Measurements from ENCODE around the gene SSBP4. TPM values are rescaled to one million over a fixed set of nuclear protein-coding genes. Genes with fewer than 3 reads are reported as not detected.
"Not testable (repeated sequence)": the region's sequence is repeated elsewhere in the genome, so short reads cannot be mapped to it uniquely, and the experiment has no call there.

The SSBP4 gene
- 272 and 351 TPM in 2 replicates for total RNA-seq (2014; rRNA removed; shearing (Covaris generic))

DNA sequence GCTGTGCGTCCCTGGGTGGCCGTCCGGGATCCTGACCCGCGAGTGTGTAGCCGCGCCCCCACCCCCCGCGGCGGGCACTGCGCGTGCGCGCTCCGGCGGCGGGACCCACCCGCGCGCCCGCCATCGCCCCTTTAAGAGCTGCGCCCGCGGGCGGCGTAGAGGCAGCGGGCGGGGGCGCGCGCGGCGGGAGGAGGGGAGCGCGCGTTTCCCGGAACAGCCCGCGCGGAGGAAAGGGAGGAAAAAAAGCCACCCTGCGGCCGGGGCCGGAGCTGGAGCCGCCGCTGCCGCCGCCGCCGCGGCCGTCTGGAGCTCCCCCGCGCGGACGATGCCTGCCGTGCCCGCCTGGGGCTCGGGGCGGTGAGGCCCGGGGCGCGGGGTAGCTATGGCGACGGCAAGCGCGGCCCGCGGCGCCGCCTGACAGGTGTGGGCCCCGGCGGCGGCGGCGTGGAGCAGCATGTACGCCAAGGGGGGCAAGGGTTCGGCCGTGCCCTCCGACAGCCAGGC is at the start of gene SSBP4:
SSBP4 (plus strand) TSS at position 204 of the 504 bp plus-strand sequence; CDS start at position 455, 251 bp downstream.
- peak; percentile 71 for DNase-seq (ENCODE audit: low spot score)
- in situ Hi-C loops (cut with HindIII; ENCODE audit: low sequenced_read_pairs) = no loop called here

DNA sequence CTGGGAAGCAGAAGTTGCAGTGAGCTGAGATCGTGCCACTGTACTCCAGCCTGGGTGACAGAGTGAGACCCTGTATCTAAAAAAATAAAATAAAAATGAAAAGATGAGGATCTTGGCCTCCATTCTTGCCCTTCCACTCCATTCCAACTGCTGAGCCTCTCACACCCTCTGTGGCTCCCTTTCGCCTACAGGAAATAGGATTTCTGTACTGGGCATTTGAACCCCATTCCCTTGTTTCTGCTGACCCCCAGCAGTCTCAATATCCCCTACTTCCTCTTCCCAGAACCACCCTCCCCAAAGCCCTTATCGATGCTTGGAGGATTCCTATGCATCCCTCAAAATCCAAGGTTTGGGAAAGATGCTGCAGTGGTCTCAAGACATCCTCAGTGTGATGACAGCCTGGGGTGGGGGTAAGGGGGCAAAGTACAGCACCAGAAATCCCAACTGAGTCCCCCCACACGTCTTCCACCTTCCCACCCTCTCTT is 45.7 kb upstream of the SSBP4 start:
- DNase-seq (ENCODE audit: low spot score) = no peak
- in situ Hi-C loops (cut with HindIII; ENCODE audit: low sequenced_read_pairs) = no loop called here

DNA sequence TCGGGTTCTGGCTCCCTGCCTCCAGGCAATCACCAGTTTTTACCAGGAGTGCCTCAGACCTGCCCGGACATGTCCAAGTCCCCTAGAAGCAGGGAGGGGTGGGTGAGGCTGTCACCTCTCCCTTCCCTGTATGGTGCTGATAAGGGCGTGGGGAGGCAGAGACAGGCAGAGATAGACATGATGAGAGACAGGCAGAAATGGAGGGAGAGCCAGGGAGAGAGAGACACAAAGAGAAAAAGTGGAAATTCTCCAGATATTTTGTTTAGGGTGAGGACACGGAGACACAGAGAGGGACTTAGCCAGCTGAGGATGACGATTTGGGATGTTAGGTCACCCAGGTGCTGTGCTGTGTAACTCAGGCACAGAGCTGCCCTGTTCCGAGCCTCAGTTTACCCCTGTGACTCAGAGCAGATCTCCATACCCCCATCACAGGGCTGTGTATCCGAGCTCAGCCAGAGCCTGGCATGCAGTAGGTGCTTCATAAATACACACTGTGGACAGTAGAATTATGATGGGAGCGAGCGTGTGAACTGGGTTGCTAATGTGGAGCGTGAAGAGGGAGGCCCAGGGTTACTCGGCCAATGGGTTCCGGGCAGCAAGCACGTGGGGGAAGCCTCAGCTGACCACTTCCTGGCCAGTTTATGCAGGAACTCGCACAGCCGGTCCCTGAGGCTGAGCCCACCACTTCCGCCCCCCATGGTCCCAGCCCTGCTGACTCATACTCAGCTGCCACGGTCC is 45.1 kb upstream of the SSBP4 start:
- DNase-seq (ENCODE audit: low spot score) = peak; percentile 72
- in situ Hi-C loops (cut with HindIII; ENCODE audit: low sequenced_read_pairs) = no loop called here

DNA sequence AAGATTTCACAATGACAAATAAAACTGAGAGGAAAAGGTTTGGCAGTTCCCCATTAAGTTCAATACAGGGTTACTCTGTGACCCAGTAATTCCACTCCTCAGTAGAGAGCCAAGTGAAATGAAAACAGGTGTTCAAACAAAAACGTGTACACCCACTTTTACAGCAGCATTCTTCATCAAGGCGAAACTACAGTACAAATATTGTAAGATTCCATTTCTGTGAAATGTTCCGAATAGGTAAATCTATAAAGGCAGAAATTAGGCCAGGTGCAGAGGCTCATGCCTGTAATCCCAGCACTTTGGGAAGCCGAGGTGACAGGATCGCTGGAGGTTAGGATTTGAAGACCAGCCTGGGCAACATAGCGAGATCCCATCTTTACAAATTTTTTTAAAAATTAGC is 42.2 kb upstream of the SSBP4 start:
- in situ Hi-C loops (cut with HindIII; ENCODE audit: low sequenced_read_pairs) = no loop called here
- no peak for DNase-seq (ENCODE audit: low spot score)

DNA sequence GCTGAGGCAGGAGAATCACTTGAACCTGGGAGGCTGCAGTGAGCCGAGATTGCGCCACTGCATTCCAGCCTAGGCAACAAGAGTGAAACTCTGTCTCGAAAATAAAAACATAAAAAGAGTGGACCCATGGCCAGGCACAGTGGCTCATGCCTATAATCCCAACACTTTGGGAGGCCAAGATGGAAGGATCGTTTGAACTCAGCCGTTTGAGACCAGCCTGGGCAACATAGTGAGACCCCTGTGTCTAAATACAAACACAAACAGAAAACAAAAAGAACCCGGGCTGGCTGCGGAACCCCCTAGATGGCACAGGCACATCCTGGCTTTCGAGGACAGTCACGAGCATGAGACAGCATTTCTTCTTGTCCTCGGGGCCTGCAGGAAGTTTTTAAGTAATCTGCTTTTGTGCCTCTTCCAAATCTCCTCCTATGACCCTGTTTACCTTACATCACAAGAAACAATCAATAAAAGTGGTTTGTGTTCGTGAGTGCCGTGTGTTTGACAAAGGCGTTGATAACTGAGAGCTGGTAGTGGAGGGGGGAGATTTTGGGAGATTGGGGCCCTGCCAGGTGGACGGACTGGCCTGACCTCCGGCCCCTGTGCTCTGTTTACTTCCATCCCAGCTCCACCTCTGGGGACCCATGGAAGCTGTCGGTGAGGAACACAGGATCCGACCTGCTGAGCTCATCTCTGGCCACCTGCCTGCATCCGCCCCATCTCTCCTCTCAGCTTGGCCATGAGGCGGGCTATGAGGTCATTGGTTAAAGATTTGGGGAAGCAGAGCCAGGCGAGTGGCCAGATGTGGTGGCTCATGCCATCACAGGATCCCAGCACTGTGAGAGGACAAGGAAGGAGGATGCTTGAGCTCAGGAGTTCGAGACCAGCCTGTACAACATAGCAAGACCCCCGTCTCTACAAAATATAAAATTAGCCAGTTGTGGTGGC is 39.1 kb upstream of the SSBP4 start:
- DNase-seq (ENCODE audit: low spot score) = no peak

DNA sequence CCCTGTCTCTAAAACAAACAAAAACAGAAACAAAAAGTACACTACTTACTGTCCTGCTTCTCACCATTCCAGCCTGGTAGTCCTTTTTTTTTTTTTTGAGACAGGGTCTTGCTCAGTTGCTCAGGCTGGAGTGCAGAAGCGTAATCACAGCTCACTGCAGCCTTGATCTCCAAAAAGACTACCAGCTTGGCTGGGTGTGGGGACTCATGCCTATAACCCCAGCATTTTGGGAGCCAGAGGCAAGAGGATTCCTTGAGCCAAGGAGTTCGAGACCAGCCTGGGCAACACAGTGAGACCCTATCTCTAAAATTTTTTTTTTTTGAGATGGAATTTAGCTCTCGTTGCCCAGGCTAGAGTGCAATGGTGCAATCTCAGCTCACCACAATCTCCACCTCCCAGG is 38.4 kb upstream of the SSBP4 start:
- DNase-seq (ENCODE audit: low spot score) = no peak
- in situ Hi-C loops (cut with HindIII; ENCODE audit: low sequenced_read_pairs) = no loop called here

More for the DNA sequence above, 39.1 kb upstream of the SSBP4 start:
- in situ Hi-C loops (cut with HindIII; ENCODE audit: low sequenced_read_pairs) = no loop called here

DNA sequence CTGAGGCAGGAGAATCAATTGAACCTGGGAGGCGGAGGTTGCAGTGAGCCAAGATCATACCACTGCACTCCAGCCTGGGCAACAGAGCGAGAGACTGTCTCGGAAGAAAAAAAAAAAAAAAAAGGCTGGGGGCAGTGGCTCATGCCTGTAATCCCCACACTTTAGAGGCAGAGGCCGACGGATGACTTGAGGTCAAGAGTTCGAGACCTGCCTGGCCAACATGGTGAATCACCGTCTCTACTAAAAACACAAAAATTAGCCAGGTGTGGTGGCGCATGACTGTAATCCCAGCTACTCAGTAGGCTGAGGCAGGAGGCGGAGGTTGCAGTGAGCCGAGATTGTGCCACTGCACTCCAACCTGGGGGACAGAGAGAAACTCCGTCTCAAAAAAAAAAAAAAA is 35.6 kb upstream of the SSBP4 start:
- DNase-seq (ENCODE audit: low spot score); in situ Hi-C loops (cut with HindIII; ENCODE audit: low sequenced_read_pairs): not testable (repeated sequence)

DNA sequence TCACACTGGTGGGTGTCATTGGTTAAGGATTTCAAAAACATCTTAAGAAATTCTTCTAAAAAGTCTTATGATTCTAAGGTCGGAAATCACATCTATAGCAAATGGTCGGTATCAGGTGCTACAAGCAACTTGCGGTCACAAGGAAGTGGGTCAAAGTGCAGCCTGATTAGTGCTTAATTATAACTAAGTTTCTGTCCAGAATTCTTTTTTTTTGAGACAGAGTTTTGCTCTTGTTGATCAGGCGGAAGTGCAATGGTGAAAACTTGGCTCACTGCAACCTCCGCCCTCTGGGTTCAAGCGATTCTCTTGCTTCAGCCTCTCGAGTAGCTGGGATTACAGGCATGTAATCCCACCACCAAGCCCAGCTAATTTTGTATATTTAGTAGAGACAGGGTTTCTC is 34.4 kb upstream of the SSBP4 start:
- in situ Hi-C loops (cut with HindIII; ENCODE audit: low sequenced_read_pairs) = no loop called here
- no peak for DNase-seq (ENCODE audit: low spot score)

DNA sequence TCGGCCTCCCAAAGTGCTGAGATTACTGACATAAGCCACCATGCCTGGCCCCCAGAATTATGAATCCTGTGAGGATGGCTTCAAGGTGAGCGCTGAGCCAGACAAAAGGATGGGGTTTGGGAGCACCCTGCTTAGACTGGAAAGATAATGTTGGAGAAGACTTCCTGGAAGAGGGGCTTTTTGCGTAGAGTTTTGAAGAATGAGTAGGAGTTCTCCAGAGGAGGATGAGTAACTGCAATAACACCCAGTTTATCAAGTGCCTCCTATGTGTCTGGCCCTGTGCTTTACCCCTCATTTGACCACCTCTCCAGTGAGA is 33.9 kb upstream of the SSBP4 start:
- in situ Hi-C loops (cut with HindIII; ENCODE audit: low sequenced_read_pairs) = no loop called here
- no peak for DNase-seq (ENCODE audit: low spot score)

DNA sequence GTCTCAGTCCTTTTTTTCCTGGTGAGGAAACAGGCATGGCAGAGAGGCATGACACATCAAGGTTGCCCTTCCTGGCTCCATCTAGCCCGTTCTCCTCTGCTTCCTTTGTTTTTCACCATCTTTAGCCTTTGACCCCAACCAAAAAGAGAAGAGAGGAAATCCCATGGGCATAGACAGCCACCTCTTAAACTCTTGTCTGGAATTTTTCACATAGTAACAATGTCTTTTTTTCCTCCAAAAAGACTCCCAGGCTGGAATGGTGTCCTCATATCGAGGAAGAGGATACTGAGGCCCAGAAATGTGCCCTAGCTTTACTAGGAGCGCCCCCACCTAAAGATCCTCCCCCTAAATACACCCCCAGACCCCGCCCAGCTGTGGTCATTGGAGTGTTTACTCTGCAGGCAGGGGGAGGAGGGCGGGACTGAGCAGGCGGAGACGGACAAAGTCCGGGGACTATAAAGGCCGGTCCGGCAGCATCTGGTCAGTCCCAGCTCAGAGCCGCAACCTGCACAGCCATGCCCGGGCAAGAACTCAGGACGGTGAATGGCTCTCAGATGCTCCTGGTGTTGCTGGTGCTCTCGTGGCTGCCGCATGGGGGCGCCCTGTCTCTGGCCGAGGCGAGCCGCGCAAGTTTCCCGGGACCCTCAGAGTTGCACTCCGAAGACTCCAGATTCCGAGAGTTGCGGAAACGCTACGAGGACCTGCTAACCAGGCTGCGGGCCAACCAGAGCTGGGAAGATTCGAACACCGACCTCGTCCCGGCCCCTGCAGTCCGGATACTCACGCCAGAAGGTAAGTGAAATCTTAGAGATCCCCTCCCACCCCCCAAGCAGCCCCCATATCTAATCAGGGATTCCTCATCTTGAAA is 33.3 kb upstream of the SSBP4 start, which contains the start of gene GDF15:
GDF15 (plus strand) TSS at position 484 of the 868 bp plus-strand sequence; CDS start at position 516, 32 bp downstream.
- DNase-seq (ENCODE audit: low spot score) = peak; percentile 64
- in situ Hi-C loops (cut with HindIII; ENCODE audit: low sequenced_read_pairs) = no loop called here

DNA sequence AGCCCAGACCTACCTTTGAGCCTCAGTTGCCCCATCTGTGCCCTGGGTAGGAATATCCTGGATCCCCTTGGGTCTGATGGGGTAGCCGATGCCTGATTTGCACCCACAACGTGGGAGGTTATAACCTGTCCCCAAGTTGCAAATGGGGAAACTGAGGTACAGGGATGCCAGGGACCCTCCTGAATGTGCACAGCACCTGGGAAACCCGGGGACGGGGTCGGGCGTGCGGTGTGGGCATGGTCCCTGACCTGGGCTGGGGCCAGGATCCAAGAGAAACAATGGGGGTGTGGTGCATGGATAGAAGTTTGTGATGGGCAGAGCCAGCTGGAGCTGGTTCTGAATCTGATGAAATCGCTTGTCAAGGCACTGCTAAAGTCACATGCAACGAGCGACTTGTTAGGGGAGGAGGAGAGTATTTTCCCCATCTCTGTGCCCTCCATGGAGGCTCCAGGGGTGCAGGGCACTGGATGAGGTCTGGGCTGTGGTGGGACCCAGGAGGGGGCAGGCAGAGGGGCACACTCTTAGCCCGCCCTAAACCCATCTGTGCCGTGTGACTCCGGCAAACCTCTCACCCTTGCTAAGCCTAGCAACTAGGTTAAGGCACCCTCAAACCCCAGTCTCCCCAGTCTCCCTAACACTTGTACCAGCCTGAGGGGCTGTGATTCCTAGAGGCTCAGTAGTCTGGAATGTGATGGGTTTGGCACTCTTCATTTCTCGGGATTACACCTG is 32.5 kb upstream of the SSBP4 start:
- in situ Hi-C loops (cut with HindIII; ENCODE audit: low sequenced_read_pairs) = no loop called here
- DNase-seq (ENCODE audit: low spot score) = no peak

DNA sequence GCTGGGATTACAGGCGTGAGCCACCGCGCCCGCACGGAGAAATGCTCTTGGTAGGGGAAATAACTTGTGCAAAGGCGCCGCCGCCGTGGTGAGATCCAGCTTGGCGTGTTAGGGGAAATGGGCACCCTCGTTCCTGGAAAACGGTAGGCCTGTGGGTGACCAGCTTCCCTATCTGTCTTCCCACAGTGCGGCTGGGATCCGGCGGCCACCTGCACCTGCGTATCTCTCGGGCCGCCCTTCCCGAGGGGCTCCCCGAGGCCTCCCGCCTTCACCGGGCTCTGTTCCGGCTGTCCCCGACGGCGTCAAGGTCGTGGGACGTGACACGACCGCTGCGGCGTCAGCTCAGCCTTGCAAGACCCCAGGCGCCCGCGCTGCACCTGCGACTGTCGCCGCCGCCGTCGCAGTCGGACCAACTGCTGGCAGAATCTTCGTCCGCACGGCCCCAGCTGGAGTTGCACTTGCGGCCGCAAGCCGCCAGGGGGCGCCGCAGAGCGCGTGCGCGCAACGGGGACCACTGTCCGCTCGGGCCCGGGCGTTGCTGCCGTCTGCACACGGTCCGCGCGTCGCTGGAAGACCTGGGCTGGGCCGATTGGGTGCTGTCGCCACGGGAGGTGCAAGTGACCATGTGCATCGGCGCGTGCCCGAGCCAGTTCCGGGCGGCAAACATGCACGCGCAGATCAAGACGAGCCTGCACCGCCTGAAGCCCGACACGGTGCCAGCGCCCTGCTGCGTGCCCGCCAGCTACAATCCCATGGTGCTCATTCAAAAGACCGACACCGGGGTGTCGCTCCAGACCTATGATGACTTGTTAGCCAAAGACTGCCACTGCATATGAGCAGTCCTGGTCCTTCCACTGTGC is 30.9 kb upstream of the SSBP4 start:
- in situ Hi-C loops (cut with HindIII; ENCODE audit: low sequenced_read_pairs) = no loop called here
- peak; percentile 47 for DNase-seq (ENCODE audit: low spot score)

DNA sequence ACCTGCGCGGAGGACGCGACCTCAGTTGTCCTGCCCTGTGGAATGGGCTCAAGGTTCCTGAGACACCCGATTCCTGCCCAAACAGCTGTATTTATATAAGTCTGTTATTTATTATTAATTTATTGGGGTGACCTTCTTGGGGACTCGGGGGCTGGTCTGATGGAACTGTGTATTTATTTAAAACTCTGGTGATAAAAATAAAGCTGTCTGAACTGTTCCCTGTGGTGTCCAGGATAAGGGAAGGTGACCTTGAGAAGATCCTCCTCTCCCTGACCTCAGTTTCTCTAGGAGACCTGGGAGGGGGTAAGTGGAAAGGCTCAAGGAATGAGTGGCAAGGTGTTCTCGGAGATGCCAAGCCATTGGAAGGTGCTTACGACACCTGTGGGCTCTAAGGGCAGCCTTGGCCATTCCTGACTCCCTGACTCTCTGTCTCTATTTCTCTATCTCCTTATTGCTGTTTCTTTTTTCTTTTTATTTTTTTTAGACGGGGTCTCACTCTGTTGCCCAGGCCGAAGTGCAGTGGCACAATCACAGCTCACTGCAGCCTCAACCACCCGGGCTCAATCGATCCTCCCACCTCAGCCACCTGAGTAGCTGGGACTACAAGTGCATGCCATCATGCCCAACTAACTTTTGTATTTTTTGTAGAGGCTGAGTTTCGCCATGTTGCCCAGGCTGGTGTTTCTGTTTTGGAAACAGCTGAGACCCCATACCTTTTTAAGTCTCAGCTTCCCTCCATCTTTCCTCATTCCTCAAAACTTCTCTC is 30.1 kb upstream of the SSBP4 start:
- no peak for DNase-seq (ENCODE audit: low spot score)
- in situ Hi-C loops (cut with HindIII; ENCODE audit: low sequenced_read_pairs) = no loop called here

DNA sequence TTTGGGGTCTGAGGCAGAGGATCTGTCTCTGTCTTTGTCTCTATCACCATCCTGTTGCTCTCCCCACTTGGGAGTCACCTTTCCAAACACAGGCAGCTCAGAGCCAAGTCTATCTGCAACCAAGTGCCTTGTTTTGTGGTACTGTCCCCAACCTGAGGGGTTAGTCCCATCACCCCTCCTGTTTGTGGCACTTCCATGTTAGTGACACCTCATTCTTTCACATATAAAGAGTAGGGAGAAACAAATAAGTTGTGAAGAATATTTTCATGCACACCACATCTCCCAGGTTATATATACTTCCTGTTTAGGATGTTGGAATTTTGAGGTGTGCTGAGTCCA is 29.5 kb upstream of the SSBP4 start:
- in situ Hi-C loops (cut with HindIII; ENCODE audit: low sequenced_read_pairs) = no loop called here
- DNase-seq (ENCODE audit: low spot score) = no peak

DNA sequence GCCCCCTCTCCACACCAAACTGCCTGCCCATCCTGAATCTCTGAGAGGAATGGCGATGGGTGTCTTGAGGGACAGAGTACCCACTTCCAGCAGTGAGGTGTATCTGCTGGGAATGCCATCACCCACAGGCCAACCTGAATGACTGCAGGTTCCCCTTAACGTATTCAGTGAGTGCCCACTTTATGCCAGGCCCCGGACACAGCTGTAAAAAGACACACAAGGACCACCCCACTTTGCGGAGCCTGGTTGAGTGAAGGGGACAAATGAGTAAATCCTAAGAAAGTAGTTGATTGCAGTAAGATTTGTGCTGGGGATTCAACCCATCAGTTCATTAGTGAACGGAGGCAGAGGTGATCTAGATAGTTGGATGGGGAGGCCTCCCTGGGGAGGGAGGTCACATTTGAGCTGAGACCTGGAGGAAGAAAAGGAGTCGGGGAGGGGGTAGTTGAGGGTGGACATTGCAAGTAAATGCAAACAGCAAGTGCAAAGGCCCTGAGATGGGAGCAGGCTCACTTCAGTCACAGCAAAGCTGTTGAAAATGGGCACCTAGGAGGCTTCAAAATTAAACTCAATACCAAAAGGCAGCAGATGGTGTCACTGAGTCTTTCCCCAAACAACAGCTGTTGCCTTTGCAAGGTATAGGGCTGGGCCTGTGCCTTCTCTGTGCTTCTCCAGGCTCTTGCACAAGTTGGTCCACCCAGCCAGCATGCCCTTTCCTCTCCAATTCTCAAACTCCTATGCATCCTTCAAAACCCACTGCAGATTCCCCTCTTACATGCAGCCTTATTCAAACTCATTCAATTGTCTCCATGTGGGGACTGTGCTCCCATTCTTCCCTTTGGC is 28.9 kb upstream of the SSBP4 start:
- DNase-seq (ENCODE audit: low spot score) = peak; percentile 48
- in situ Hi-C loops (cut with HindIII; ENCODE audit: low sequenced_read_pairs) = no loop called here

DNA sequence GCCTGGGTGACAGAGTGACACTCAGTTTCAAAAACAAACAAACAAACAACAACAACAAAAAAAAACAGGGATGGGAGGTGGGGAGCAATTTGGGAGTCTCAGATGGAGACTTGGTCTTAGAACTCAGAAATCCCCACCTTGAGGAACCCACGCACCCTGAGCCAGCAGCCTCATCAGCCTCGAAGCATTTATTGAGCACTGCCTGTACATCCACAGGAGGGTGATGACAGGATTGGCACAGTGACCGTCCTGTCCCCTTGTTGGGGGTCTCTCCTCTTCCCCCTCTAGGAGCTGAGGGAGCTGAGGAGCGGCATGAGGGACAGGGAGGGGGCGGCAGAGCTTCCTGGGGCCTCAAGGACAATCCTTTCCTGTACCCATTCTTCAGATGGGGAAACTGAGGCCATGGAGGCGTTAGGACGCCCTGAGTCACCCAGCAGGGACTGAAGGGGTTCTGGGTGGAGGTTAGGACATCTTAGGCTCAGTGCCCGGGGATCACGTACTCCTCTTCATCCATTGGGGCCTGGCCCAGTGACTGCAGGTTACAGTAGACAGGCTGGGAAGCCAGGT is 27.6 kb upstream of the SSBP4 start:
- in situ Hi-C loops (cut with HindIII; ENCODE audit: low sequenced_read_pairs) = no loop called here
- no peak for DNase-seq (ENCODE audit: low spot score)
